WTC11 (cell line): ENCODE results near the gene SH3BP5. TPM values are rescaled to one million over a fixed set of nuclear protein-coding genes. Genes with fewer than 3 reads are reported as not detected.

ENCODE experiments used
- ATAC-seq: fragments of 200-7000 bp; cut with Tn5 transposase; 2 replicates; pipeline ENCODE4 v1.10.0; 2021; ENCODE audit warnings: mild to moderate bottlenecking, moderate library complexity
- CTCF ChIA-PET: fragments of 300-600 bp; sonication (Branson Sonifier 250); formaldehyde crosslinking; loops from one replicate; lab custom pipeline; 2021; ENCODE audit warnings: antibody characterized with exemption; lab: Charles Lee
- POLR2A ChIA-PET: fragments of 350-600 bp; sonication (Branson Sonifier 250); formaldehyde crosslinking; loops from one replicate; lab custom pipeline; 2021; ENCODE audit warnings: antibody characterized with exemption; lab: Charles Lee
- DNase-seq: peaks from one replicate; pipeline ENCODE4 v3.0.0; 2021; ENCODE audit warnings: low spot score
- H3K27ac Mint-ChIP-seq: 2 replicates; pipeline ENCODE4 v1.8.0; 2021; ENCODE audit warnings: mixed read lengths
- H3K27me3 Mint-ChIP-seq: 2 replicates; pipeline ENCODE4 v1.8.0; 2021; ENCODE audit warnings: low read depth, mild to moderate bottlenecking, moderate library complexity, mixed read lengths
- H3K36me3 Mint-ChIP-seq: 2 replicates; pipeline ENCODE4 v1.8.0; 2021; ENCODE audit warnings: mixed read lengths
- H3K4me1 Mint-ChIP-seq: 2 replicates; pipeline ENCODE4 v1.8.0; 2022; ENCODE audit warnings: mixed read lengths
- H3K4me3 Mint-ChIP-seq: 2 replicates; pipeline ENCODE4 v1.8.0; 2021; ENCODE audit warnings: mild to moderate bottlenecking, moderate library complexity, mixed read lengths
- H3K9me3 Mint-ChIP-seq: 2 replicates; pipeline ENCODE4 v1.8.0; 2021; ENCODE audit warnings: mixed read lengths
- AR ChIP-seq: fragments of 250-450 bp; sonication (Bioruptor Pico); IDR thresholded peaks from 2 replicates; pipeline ENCODE4 v1.9.0; 2021; ENCODE audit warnings: mild to moderate bottlenecking
- ATF2 ChIP-seq: sonication (generic); formaldehyde crosslinking; IDR thresholded peaks from 2 replicates; pipeline ENCODE4 v1.8.1; 2022; ENCODE audit warnings: low read depth, missing genetic modification reagents, borderline replicate concordance
- PREB ChIP-seq: sonication (generic); formaldehyde crosslinking; IDR thresholded peaks from 2 replicates; pipeline ENCODE4 v1.8.1; 2022; ENCODE audit warnings: mild to moderate bottlenecking, missing genetic modification reagents, moderate library complexity, borderline replicate concordance
- TEAD4 ChIP-seq: sonication (generic); formaldehyde crosslinking; IDR thresholded peaks from 2 replicates; pipeline ENCODE4 v1.8.0; 2022; ENCODE audit warnings: mild to moderate bottlenecking, missing genetic modification reagents
- ZNF416 ChIP-seq: fragments of 250-450 bp; sonication (Bioruptor Pico); IDR thresholded peaks from 2 replicates; pipeline ENCODE4 v1.9.0; 2021; ENCODE audit warnings: mild to moderate bottlenecking, inconsistent platforms
- total RNA-seq: library from RNA; stranded (reverse); gene quantifications from 3 replicates; pipeline ENCODE4 v1.2.3, GENCODE V29; 2021
- TF ChIP-seq, protein P1 (sequence below): sonication (generic); formaldehyde crosslinking; IDR thresholded peaks from 2 replicates; pipeline ENCODE4 v1.8.1; 2022; ENCODE audit warnings: mild to moderate bottlenecking, moderate library complexity, missing genetic modification reagents
- TF ChIP-seq, protein P2 (sequence below): sonication (generic); formaldehyde crosslinking; conservative IDR thresholded peaks from 2 replicates; pipeline ENCODE4 v1.8.1; 2023; ENCODE audit warnings: mild to moderate bottlenecking, low read depth, missing genetic modification reagents, moderate library complexity
- TF ChIP-seq, protein P3 (sequence below): sonication (generic); formaldehyde crosslinking; IDR thresholded peaks from 2 replicates; pipeline ENCODE4 v1.8.1; 2023; ENCODE audit warnings: mild to moderate bottlenecking, missing genetic modification reagents

Gene SH3BP5
- total RNA-seq, 1 experiment from 2014 or later: 7.2 TPM

DNA sequence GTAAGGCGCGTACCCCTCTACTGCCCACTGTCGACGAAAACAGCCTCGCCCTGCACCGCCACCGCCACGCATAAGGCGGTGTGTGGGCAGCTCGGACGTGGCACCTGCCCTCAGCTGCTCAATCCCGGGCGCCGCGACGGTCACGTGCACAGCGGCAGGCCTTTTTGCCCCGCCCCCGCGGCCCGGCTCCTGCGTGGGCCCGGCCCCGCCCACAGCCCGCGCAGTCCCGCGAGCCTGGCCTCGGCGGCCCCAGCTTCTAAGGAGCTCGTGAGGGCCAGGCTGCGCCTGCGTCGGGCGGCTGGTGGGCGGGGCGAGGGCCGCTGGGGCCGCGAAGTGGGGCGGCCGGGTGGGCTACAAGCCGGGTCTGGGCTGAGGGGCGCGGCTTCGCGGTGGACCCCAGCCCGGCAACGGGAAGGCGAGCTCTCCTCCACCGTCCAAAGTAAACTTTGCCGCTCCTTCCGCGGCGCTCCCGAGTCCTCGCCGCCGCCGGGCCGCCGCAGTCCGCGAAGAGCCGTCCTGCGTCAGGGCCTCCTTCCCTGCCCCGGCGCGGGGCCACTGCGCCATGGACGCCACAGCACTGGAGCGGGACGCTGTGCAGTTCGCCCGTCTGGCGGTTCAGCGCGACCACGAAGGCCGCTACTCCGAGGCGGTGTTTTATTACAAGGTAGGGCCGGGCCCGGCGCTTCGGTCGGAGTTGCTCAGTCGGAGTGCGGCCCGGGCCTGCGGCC lies 126.3 kb downstream of the SH3BP5 start, which contains the start of gene CAPN7 (continued):
- TF ChIP-seq, protein P1, sequence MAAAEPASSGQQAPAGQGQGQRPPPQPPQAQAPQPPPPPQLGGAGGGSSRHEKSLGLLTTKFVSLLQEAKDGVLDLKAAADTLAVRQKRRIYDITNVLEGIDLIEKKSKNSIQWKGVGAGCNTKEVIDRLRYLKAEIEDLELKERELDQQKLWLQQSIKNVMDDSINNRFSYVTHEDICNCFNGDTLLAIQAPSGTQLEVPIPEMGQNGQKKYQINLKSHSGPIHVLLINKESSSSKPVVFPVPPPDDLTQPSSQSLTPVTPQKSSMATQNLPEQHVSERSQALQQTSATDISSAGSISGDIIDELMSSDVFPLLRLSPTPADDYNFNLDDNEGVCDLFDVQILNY (CRISPR knock-in tag): no peak; the same call in 1 of the 2 replicates

GRCh38 chr3:15205482-15205933 lies 126.9 kb downstream of the SH3BP5 start:
- Mint-ChIP-seq H3K4me3 (peak overlapping the region; percentile 77), H3K27me3 (no peaks in the 10 kb centered on the region), H3K36me3 (no peaks in the 10 kb centered on the region), H3K9me3 (no peaks in the 10 kb centered on the region), H3K4me1 (peaks cover 11% of the 10 kb centered on the region), H3K27ac (peak overlapping the region; percentile 47; the same call in 1 of the 2 replicates)
- DNase-seq (no peak), ATAC-seq (no peak)
- CTCF ChIA-PET: interaction anchor here (0.6 to 3.2 kb wide), 23 partner anchors 9 to 315 kb away, joined by 3 to 38 read pairs (median 4); partner anchors contain the start of genes EAF1, METTL6 and RBSN
- TF ChIP-seq ATF2 (CRISPR knock-in tag) (no peak), AR (CRISPR knock-in tag) (no peak), TEAD4 (0 out of 2 replicates have a peak, but pooled peaks have one; percentile 43), ZNF416 (CRISPR knock-in tag) (no peak), PREB (CRISPR knock-in tag) (no peak)
- TF ChIP-seq, protein P2, sequence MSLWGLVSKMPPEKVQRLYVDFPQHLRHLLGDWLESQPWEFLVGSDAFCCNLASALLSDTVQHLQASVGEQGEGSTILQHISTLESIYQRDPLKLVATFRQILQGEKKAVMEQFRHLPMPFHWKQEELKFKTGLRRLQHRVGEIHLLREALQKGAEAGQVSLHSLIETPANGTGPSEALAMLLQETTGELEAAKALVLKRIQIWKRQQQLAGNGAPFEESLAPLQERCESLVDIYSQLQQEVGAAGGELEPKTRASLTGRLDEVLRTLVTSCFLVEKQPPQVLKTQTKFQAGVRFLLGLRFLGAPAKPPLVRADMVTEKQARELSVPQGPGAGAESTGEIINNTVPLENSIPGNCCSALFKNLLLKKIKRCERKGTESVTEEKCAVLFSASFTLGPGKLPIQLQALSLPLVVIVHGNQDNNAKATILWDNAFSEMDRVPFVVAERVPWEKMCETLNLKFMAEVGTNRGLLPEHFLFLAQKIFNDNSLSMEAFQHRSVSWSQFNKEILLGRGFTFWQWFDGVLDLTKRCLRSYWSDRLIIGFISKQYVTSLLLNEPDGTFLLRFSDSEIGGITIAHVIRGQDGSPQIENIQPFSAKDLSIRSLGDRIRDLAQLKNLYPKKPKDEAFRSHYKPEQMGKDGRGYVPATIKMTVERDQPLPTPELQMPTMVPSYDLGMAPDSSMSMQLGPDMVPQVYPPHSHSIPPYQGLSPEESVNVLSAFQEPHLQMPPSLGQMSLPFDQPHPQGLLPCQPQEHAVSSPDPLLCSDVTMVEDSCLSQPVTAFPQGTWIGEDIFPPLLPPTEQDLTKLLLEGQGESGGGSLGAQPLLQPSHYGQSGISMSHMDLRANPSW (CRISPR knock-in tag): no peak
- TF ChIP-seq, protein P3, sequence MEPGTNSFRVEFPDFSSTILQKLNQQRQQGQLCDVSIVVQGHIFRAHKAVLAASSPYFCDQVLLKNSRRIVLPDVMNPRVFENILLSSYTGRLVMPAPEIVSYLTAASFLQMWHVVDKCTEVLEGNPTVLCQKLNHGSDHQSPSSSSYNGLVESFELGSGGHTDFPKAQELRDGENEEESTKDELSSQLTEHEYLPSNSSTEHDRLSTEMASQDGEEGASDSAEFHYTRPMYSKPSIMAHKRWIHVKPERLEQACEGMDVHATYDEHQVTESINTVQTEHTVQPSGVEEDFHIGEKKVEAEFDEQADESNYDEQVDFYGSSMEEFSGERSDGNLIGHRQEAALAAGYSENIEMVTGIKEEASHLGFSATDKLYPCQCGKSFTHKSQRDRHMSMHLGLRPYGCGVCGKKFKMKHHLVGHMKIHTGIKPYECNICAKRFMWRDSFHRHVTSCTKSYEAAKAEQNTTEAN (CRISPR knock-in tag): no peak
- POLR2A ChIA-PET: no interaction called here

Other genes with a start within 250 kb of the SH3BP5 start
- gene RBSN, start 233.4 kb downstream of the SH3BP5 start, total RNA-seq: 20.7 to 24.2 TPM (median 21.5 TPM) in 3 replicates
- gene CAPN7, start 126.3 kb downstream of the SH3BP5 start, total RNA-seq: 16.8 to 20.3 TPM (median 17.9 TPM) in 3 replicates
- 13.7 to 18.2 TPM (median 17.5 TPM) in 3 replicates for gene METTL6, start 95.0 kb upstream of the SH3BP5 start, total RNA-seq
- gene EAF1, start 95.0 kb upstream of the SH3BP5 start, total RNA-seq: 23.9 to 26.1 TPM (median 25.4 TPM) in 3 replicates
- gene COLQ, start 189.1 kb upstream of the SH3BP5 start, total RNA-seq: 1.2 to 2.2 TPM (median 1.8 TPM) in 3 replicates